Sigmoid colon (tissue), 3 donors: ENCODE results near the gene DHX58.

Source experiments
- CTCF ChIP-seq, 4 experiments: fragments of 450-650 bp in 3 of 4; fragments of 200-600 bp in 1 of 4; IDR thresholded peaks; one replicate each; pipeline ENCODE4 v1.5.1; 2016 to 2019; ENCODE audit warnings: antibody characterized with exemption in 4 of 4, mild to moderate bottlenecking in 3 of 4, moderate library complexity in 2 of 4
- POLR2A ChIP-seq, 2 donors: fragments of 450-650 bp; IDR thresholded peaks; one replicate each; pipeline ENCODE4 v1.6.1; 2016; ENCODE audit warnings: antibody characterized with exemption in 2 of 2, mild to moderate bottlenecking in 2 of 2, moderate library complexity in 2 of 2

- TF ChIP-seq CTCF (IDR thresholded peaks at IDR 0.05) = no peak
- TF ChIP-seq POLR2A (IDR thresholded peaks at IDR 0.05) = no peak
Measured at GRCh38 chr17:42125565-42125964, 13.1 kb upstream of the DHX58 start.
